HG03469 (cell line): ENCODE measurements around the gene PAPSS1.
"Not testable (repeated sequence)": the region's sequence is repeated elsewhere in the genome, so short reads cannot be mapped to it uniquely, and the experiment has no call there.

Source experiments
- ATAC-seq: cut with Tn5 transposase; IDR thresholded peaks from one replicate; pipeline ENCODE4 v1.9.1; 2021; ENCODE audit warnings: mild to moderate bottlenecking, moderate library complexity, moderate number of reproducible peaks; ENCODE audit not compliant: unreplicated experiment

Gene PAPSS1

GRCh38 chr4:107719922-107720722 lies at the start of gene PAPSS1:
Gene PAPSS1 (minus strand): TSS chr4:107720234. CDS start chr4:107720179, 55 bp downstream.
- ATAC-seq, result peak; percentile 83

DNA sequence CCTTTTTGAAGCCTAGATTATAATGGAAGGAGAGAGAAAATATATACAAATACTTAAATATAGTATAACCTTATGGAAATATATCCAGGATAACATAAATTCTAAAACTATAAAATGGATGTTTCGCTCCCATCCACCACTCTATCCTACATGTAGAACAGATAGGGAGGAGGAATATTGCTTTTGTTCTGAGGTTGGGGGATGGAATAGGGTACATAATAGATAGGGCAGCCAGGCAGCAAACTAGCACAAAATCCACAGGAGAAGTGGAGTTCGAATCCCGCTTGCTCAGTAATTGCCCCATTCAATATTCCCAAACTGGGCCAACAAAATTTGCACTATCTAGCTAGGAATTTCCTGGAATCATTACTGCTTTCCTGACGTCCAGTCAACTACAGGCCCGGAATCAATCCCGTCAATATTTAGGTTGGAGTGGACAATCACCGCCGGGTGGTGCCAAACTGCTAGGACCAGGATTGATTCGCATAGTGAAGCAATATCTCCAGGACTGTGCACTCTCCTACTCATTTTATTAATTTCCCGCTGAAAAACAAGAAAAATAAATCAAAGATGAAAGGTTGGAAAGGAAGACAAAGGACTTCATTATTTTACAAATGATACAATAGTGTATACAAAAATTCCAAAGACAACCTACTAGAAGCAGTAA lies 40.4 kb upstream of the PAPSS1 start:
- ATAC-seq, result no peak

DNA sequence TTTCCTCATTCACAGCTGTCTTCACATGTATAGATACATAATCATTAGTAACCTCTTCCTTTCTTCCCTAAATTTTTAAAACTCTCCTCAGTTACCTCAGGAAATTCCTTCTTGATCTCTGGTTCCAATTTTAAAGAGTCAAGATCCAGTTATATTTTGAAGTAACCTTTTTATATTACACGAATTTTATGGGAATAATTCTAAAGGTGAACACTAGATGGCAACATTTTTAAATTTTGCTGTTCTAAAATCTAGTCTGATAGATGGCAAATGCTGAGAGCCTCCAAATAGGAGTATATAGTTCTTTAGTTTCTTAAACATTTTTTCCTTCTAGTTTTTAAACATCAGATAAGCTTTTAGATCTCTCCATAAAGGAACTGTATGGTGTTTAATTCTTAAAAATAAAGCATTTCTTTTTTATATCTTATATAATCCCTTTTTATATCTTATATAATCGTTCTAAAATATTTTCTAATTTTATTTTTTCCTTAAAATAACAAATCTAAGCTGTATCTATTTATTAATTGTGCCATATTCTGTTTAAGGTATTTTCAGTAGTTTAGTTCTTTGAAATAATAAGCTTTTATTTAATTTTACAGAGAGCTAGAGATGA lies 37.9 kb upstream of the PAPSS1 start:
- no peak for ATAC-seq

- ATAC-seq, result no peak
Measured at GRCh38 chr4:107757283-107757682, 37.2 kb upstream of the PAPSS1 start.

DNA sequence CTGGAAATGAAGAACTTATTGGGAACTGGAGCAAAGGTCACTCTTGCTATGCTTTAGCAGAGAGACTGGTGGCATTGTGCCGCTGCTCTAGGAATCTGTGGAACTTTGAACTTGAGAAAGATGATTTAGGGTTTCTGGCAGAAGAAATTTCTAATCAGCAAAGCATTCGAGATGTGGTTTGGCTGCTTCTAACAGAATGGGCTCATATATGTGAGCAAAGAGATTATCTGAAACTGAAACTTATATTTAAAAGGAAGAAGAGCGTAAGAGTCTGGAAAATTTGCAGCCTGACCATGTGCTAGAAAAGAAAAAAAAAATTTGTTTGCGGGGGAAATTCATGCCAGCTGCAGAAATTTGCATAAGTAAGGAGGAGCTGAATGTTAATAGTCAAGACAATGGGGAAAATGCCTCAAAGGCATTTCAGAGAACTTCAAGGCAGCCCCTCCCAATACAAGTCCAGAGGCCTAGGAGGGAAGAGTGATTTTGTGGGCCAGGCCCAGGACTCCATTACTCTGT lies 35.9 kb upstream of the PAPSS1 start:
- ATAC-seq, result no peak

GRCh38 chr4:107751670-107752069 lies 31.6 kb upstream of the PAPSS1 start:
- no peak for ATAC-seq

DNA sequence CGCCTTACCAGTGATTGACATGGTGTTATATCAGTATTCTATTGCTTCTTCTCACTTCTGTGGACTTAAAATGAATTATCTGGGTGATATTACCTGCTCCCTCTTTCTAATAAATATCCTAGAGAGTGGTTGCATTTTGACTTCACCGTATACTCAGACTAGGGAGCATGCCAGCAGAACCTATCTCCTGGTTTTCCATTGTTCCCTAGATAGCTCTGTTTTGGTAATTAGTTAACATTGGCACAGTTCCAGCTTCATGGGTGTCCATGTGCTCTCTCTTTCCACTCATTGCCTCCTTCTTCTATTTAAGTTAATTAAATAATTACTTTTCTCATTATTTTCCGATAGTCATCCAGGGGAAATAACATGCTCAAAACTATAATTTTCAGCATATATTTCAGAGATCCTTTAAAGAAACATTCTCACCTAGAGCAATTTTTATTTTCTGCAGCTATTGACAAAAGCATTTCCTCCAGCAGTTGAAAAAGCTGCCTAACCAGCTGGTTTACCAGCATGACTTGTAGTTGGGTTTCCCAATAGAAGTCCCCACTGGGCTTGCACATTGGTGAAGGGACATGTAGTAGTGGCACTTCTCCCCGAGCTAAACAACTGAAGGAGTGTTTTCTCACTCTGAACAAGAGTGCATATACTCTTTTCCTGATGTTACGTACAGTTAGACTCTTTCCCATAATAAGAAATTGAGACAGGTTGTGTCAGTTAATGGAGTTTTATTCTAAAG lies 27.9 kb upstream of the PAPSS1 start:
- no peak for ATAC-seq

- no peak for ATAC-seq
Measured at GRCh38 chr4:107746161-107746560, 26.1 kb upstream of the PAPSS1 start.

DNA sequence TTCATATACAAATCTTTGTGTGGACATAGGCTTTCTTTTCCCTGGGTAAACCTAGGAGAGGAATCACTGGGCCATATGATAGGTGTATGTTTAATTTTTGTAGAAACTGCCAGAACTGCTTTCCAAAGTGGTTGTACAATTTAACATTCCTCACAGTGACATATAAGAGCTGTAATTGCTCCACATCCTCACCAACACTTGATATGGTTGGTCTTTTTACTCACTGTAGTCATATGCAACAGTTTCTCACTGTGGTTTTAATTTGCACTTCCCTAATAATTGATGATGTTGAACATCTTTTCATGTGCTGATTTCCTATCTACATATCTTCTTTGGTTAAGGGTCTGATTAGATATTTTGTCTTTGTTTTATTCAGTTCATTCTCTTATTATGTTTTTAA lies 24.5 kb upstream of the PAPSS1 start:
- no peak for ATAC-seq

DNA sequence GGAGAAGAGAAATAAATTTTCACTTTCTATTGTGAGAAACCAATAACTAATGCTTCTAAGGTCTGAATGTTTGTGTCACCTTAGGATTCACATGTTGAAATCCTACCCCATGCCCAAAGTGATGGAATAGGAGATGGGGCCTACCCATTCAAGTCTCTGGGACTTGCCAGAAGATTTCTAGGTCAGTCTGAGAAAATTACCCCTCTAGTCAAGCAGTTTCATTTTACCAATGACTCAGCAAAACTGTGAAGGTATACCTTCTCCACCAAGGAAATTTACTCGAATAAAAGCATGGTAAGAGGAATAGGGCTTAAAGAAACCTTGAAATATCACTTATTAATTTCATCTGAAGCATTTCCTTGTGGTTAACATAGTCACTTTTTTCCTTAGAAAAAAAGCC lies 23.5 kb upstream of the PAPSS1 start:
- no peak for ATAC-seq

DNA sequence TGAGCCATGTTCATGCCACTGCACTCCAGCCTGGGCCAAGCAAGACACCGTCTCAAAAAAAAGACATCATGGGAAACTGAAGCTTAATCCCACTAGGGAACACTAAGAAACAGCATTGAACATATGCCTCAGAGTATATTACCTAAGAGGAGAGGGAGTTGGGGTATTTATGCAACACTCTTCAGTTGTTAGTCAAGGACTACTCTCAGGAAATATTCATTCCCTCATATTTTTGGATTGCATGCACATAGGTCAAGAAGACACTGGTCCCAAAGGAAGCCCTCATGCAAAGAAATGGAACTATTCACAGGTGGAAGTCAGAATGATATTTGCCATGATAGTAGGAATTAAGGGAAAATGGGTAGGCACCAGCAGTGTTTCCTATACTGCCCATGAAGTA lies 22.8 kb upstream of the PAPSS1 start:
- no peak for ATAC-seq

DNA sequence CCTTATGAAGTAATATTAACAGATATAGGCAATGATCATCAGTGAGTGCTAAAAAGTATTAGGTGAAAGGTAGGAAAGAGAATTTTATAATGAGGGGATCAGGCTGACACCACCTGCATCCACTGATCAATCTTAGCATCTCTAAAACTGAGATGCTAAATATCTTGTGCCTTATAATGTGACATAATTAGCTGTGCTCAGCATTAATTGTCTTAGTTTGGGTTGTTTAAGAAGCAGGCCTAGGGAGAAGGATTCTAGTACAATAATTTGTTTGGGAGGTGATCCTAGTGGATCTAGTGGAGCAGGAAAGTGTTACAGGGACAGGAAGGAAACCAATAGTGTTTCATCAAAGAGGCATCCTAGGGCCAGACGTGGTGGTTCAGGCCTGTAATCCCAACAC lies 22.2 kb upstream of the PAPSS1 start:
- ATAC-seq, result no peak

GRCh38 chr4:107740950-107741701 lies 21.1 kb upstream of the PAPSS1 start:
- no peak for ATAC-seq

GRCh38 chr4:107740381-107740780 lies 20.3 kb upstream of the PAPSS1 start:
- ATAC-seq, result no peak

- ATAC-seq, result no peak
Measured at GRCh38 chr4:107737450-107737849, 17.4 kb upstream of the PAPSS1 start.

DNA sequence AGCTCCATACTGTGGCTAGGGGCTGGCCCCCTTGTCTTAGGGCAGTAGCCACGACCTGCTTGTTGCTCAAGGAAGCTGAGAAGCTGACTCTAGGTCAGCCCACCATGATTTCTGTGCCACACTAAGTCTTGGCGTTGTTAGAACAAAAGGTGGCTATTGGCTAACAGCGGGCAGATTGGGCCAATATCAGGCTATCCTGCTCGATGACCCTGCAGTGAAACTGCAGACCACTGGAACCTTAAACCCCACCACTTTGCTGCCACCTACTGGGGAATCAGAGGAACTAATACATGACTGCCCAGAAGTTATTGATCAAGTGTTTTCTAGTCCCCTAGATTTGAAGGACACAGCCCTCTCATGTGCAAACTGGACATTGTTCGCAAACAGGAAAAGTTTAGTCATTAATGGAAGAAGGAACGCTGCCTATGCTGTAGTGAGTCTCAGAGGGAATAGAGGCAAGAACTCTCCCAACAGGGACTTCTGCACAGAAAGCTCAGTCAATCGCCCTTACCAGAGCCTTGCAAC lies 17.0 kb upstream of the PAPSS1 start:
- peak; percentile 45 for ATAC-seq

DNA sequence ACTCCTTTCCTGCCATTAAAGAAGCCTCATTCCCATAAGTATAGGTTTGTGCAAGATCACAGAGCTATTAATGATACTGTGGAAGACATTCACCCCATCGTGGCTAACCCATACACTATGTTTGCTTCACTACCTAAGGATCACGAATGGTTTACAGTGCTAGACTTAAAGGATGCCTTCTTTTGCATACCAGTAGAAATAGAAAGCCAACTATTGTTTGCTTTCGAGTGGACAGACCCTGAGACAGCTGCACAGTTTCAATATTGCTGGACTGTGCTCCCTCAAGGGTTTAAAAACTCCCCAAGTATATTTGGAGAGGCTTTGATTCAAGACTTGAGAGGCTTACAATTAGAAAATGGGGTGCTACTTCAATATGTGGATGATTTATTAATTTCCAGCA lies 16.0 kb upstream of the PAPSS1 start:
- peak; percentile 46 for ATAC-seq

GRCh38 chr4:107734120-107734519 lies 14.1 kb upstream of the PAPSS1 start:
- ATAC-seq, result no peak

DNA sequence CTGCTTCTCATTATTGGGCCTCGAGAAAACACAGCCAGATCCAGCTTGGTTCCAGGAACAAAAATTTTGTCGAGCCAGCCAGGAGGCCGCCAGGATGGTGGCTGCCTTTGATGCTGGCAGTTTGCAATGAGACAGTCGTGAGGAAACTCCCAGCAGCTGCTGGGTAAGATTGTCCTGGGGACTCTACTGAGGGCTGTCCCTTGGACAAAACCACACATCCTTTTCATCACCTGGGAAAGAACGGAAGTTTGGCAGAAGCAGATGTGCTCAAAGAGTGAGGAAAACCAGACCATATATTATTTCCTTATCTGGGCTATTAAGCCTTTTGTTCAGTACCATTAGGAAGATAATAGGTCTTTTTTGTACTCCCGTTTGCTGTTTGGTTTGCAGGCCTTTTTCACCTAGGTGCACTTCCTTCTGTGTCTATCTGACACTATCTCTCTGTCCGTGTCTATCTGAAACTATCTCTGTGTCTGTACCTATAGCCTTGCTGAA lies 13.4 kb upstream of the PAPSS1 start:
- no peak for ATAC-seq

DNA sequence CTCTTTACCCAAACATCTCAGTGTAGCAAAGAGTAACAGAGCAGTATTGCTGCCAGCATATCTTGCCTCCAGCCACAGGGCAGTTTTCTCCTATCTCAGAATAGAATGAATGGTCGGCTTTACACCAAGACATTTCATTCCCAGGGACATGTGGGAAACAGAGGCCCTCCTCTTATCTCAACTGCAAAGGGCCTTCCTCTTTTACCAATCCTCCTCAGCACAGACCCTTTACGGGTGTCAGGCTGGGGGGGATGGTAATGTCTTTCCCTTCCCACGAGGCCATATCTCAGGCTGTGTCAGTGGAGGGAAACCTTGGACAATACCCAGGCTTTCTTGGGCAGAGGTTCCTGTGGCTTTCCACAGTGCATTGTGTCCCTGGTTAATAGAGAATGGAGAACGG lies 9.0 kb upstream of the PAPSS1 start:
- not testable (repeated sequence) for ATAC-seq
